Upper lobe of left lung (tissue), 6 donors: ENCODE data around the gene ANXA6. TPM values are rescaled to one million over a fixed set of nuclear protein-coding genes. Genes with fewer than 3 reads are reported as not detected.

Source experiments
- ATAC-seq, 2 donors: fragments of 200-7000 bp; cut with Tn5 transposase; one replicate each; pipeline ENCODE4 v1.9.1; 2022; ENCODE audit warnings: mild to moderate bottlenecking in 2 of 2, moderate library complexity in 2 of 2; ENCODE audit not compliant: low FRiP score in 2 of 2
- DNase-seq, 2 donors: peaks; one replicate each; pipeline ENCODE4 v3.0.0-alpha.2; 2019 to 2020
- H3K27ac ChIP-seq, 4 donors: fragments of 200-600 bp; sonication (generic); one replicate each; pipeline ENCODE4 v1.5.1; 2016 to 2019
- H3K27me3 ChIP-seq, 4 donors: fragments of 200-600 bp; sonication (generic); one replicate each; pipeline ENCODE4 v1.5.1; 2017 to 2019
- H3K36me3 ChIP-seq, 4 donors: fragments of 200-600 bp; sonication (generic); one replicate each; pipeline ENCODE4 v1.5.1; 2016 to 2019
- H3K4me1 ChIP-seq, 4 donors: fragments of 200-600 bp; sonication (generic); one replicate each; pipeline ENCODE4 v1.5.1; 2018 to 2019
- H3K4me3 ChIP-seq, 4 donors: fragments of 200-600 bp; sonication (generic); one replicate each; pipeline ENCODE4 v1.5.1; 2017 to 2019; ENCODE audit warnings: mild to moderate bottlenecking in 2 of 4, moderate library complexity in 1 of 4
- H3K9me3 ChIP-seq, 4 donors: fragments of 200-600 bp; sonication (generic); one replicate each; pipeline ENCODE4 v1.5.1; 2018 to 2019
- EP300 ChIP-seq, 4 donors: sonication (generic); formaldehyde crosslinking; IDR thresholded peaks; one replicate each; pipeline ENCODE4 v1.5.1; 2017; ENCODE audit warnings: antibody characterized with exemption in 4 of 4, control low read depth in 2 of 4
- POLR2A ChIP-seq, 4 donors: fragments of 450-650 bp; IDR thresholded peaks; one replicate each; pipeline ENCODE4 v1.5.1; 2016 to 2017; ENCODE audit warnings: antibody characterized with exemption in 4 of 4, mild to moderate bottlenecking in 2 of 4
- POLR2AphosphoS5 ChIP-seq, 2 donors: sonication (generic); formaldehyde crosslinking; IDR thresholded peaks; one replicate each; pipeline ENCODE4 v1.5.1; 2017; ENCODE audit warnings: antibody characterized with exemption in 2 of 2
- WGBS, 2 donors: methylation state at CpG; one replicate each; pipeline ENCODE4 v1.1.5; 2017 to 2018; 5-methylcytosine and 5-hydroxymethylcytosine counted together
- total RNA-seq, 6 donors: library from RNA; depleted of rRNA in 4 of 6; stranded (reverse); fragments of >200 nt in 4 of 6; gene quantifications; one replicate each; pipeline versions ENCODE4 v1.1.0 to v1.2.1, GENCODE V29; 2016 to 2021
- TF ChIP-seq, protein P1 (sequence below), 6 experiments: fragments of 450-650 bp in 4 of 6; fragments of 200-600 bp in 2 of 6; sonication (generic) in 2 of 6; IDR thresholded peaks; one replicate each; pipeline ENCODE4 v1.5.1; 2016 to 2019; ENCODE audit warnings: antibody characterized with exemption in 6 of 6
- donor health status: DM: no; HTN: no; CAD: no; lungs with moderate emphysema.
- donor health status: DM: no; HTN: yes; CAD: no; lungs with severe emphysema.

The ANXA6 gene
- total RNA-seq, 6 donors from 2014 or later, result 68.5 to 176 (median 84.5) TPM

DNA sequence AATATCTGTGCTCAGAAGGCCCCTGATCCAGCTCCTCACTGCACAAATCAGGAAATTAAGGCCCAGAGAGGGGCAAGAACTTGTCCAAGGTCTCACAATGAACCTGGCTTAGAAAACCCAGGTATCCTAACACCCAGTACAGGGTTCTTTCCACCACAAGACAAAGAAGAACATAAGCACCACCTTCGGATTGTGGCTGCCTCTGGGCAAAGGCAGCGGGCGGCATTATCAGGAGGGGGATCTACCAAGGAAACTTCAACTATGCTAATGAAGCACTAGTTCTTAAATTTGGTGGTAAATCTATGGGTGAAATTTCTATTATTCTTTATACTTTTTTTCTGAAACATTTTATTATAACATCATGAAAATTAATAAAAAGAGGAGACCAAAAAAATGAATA lies 17.9 kb downstream of the ANXA6 start:
- WGBS, 2 donors, result 83 to 94% methylated on average over 3 of the region's 3 CpGs
- Histone ChIP-seq H3K9me3 (no peaks in the 10 kb centered on the region), H3K4me3 (no peak overlapping the region), H3K4me1 (peaks cover 0 to 11% (median 2%) of the 10 kb centered on the region in 4 donors), H3K36me3 (peaks cover 13 to 69% (median 48%) of the 10 kb centered on the region in 4 donors), H3K27ac (peak overlapping the region in 1 of 4 donors; percentile 23), H3K27me3 (no peaks in the 10 kb centered on the region)
- TF ChIP-seq, protein P1, sequence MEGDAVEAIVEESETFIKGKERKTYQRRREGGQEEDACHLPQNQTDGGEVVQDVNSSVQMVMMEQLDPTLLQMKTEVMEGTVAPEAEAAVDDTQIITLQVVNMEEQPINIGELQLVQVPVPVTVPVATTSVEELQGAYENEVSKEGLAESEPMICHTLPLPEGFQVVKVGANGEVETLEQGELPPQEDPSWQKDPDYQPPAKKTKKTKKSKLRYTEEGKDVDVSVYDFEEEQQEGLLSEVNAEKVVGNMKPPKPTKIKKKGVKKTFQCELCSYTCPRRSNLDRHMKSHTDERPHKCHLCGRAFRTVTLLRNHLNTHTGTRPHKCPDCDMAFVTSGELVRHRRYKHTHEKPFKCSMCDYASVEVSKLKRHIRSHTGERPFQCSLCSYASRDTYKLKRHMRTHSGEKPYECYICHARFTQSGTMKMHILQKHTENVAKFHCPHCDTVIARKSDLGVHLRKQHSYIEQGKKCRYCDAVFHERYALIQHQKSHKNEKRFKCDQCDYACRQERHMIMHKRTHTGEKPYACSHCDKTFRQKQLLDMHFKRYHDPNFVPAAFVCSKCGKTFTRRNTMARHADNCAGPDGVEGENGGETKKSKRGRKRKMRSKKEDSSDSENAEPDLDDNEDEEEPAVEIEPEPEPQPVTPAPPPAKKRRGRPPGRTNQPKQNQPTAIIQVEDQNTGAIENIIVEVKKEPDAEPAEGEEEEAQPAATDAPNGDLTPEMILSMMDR (IDR thresholded peaks at IDR 0.05), result no peak
- TF ChIP-seq POLR2AphosphoS5 (IDR thresholded peaks at IDR 0.05) (no peak), POLR2A (IDR thresholded peaks at IDR 0.05) (no peak), EP300 (IDR thresholded peaks at IDR 0.05) (no peak)
- ATAC-seq, result no peak
- DNase-seq, result no peak

DNA sequence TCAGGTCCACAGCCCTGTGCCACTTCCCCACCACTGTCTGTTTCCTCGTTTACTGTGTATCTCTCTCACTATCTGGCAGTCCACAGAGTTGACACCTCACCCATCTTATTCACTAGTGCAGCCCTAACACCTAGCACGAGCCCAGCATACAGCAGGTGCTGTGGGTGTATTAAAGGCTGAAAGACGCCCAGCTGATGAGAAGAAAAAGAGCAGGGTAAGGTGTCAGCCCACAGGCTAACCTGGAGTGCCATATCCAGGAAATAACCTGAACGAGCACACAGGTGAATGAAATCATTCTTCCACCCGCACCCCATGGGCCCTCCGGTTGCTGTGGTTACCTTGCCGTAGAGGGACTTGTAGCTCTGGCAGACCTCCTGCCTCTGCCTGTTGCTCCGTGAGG lies 18.6 kb downstream of the ANXA6 start:
- H3K36me3 ChIP-seq, result peaks cover 13 to 69% (median 51%) of the 10 kb centered on the region in 4 donors
- DNase-seq, result no peak
- WGBS, 2 donors, result 75 to 86% methylated on average over 8 of the region's 8 CpGs

DNA sequence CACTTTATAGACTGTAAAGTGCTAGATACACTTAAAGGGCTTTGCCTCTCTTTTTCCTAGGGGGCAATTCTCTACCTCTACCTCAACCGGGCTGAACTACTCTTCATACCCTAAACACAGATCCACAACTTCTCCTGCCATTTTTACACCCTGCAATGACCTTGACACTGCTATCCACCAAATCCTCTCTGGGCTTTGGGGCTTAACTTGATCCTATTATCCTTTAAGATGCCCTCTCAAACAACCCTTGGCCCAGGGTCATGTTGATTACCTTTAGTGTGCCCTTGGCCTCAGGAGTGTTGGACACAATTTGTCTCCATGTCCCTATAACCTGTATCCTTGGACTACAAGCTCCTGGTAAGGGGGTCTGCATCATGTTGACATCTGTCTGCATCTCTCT lies 19.5 kb downstream of the ANXA6 start:
- TF ChIP-seq, protein P1 (IDR thresholded peaks at IDR 0.05), result no peak
- TF ChIP-seq EP300 (IDR thresholded peaks at IDR 0.05), result no peak
- no peak for TF ChIP-seq POLR2A (IDR thresholded peaks at IDR 0.05)
- TF ChIP-seq POLR2AphosphoS5 (IDR thresholded peaks at IDR 0.05), result no peak
- ATAC-seq (no peak), DNase-seq (no peak)
- Histone ChIP-seq H3K27me3 (no peaks in the 10 kb centered on the region), H3K4me3 (no peak overlapping the region), H3K4me1 (peaks cover 0 to 11% (median 1%) of the 10 kb centered on the region in 4 donors), H3K9me3 (no peaks in the 10 kb centered on the region), H3K36me3 (peaks cover 13 to 72% (median 57%) of the 10 kb centered on the region in 4 donors), H3K27ac (no peak overlapping the region)
- 80 to 96% methylated on average over 1 of the region's 1 CpG for WGBS, 2 donors

More for the DNA sequence above, 18.6 kb downstream of the ANXA6 start:
- H3K27me3 ChIP-seq, result no peaks in the 10 kb centered on the region
- no peaks in the 10 kb centered on the region for H3K9me3 ChIP-seq
- TF ChIP-seq POLR2A (IDR thresholded peaks at IDR 0.05) (no peak), POLR2AphosphoS5 (IDR thresholded peaks at IDR 0.05) (no peak), EP300 (IDR thresholded peaks at IDR 0.05) (no peak)
- TF ChIP-seq, protein P1 (IDR thresholded peaks at IDR 0.05), result no peak
- no peak overlapping the region for H3K4me3 ChIP-seq
- ATAC-seq, result no peak
- peak overlapping the region in 2 of 4 donors; percentile 23 to 26 for H3K27ac ChIP-seq
- peaks cover 0 to 11% (median 2%) of the 10 kb centered on the region in 4 donors for H3K4me1 ChIP-seq

DNA sequence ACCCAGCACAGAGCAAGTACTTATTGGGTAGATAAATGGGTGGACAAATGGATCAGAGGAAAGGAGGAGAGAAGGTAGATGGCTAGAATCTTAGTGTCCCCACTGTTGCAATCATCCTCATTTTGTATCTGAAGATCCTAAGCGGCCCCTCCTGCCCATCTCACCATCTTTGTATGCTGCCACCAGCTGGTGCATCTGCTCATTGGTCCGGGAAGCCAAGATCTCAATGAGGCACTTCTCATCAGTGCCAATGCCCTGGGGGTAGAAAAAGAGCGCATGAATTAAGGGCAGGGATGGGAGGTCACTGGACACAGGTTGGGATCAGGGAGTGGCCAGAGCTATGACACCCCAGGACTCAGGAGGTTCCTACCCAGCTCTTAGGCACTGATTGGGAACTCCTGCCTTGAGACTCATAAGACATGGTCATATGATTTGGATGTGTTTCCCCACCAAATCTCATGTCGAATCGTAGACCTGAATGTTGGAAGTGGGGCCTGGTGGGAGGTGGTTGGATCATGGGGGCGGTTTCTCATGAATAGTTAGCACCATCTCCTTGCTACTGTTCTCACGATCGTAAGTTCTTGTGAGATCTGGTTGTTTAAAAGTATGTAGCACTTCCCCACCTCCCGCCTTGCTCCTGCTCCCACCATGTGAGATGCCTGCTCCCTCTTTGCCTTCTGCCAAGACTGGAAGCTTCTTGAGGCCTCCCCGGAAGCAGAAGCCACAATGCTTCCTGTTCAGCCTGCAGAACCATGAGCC lies 20.3 kb downstream of the ANXA6 start:
- no peaks in the 10 kb centered on the region for H3K27me3 ChIP-seq
- H3K4me3 ChIP-seq, result no peak overlapping the region
- peaks cover 0 to 8% (median 2%) of the 10 kb centered on the region in 4 donors for H3K4me1 ChIP-seq
- no peak overlapping the region for H3K27ac ChIP-seq
- no peaks in the 10 kb centered on the region for H3K9me3 ChIP-seq
- TF ChIP-seq POLR2A (IDR thresholded peaks at IDR 0.05), result no peak
- TF ChIP-seq, protein P1 (IDR thresholded peaks at IDR 0.05), result no peak
- TF ChIP-seq EP300 (IDR thresholded peaks at IDR 0.05), result no peak
- TF ChIP-seq POLR2AphosphoS5 (IDR thresholded peaks at IDR 0.05), result no peak
- H3K36me3 ChIP-seq, result peaks cover 13 to 81% (median 62%) of the 10 kb centered on the region in 4 donors
- WGBS, 2 donors, result 92 to 93% methylated on average over 10 of the region's 10 CpGs
- DNase-seq (no peak), ATAC-seq (no peak)
